Measurements from ENCODE around the gene SLC16A13. TPM values are rescaled to one million over a fixed set of nuclear protein-coding genes. Genes with fewer than 3 reads are reported as not detected.
A peak's percentile ranks its signal among the peaks of the same experiment; 100 is the strongest.

SLC16A13 gene
- total RNA-seq, 1 experiment from 2014 or later: 0.47 TPM

- H3K27me3 ChIP-seq: no peaks in the 10 kb centered on the region
- no peak overlapping the region for H3K27ac ChIP-seq
- no peaks in the 10 kb centered on the region for H3K4me1 ChIP-seq
- H3K36me3 ChIP-seq: no peaks in the 10 kb centered on the region; the same call in 1 of the 2 replicates
- H3K4me3 ChIP-seq: no peak overlapping the region
- no peaks in the 10 kb centered on the region for H3K9me3 ChIP-seq (replicated peaks)
- DNase-seq: peak; percentile 29 to 80
These were observed 31.2 kb upstream of the SLC16A13 start for GRCh38 chr17:7004398-7005253.

- Histone ChIP-seq H3K4me3 (no peak overlapping the region), H3K4me1 (no peaks in the 10 kb centered on the region), H3K27ac (no peak overlapping the region), H3K36me3 (no peaks in the 10 kb centered on the region; the same call in 1 of the 2 replicates), H3K27me3 (no peaks in the 10 kb centered on the region), H3K9me3 (replicated peaks) (no peaks in the 10 kb centered on the region)
- no peak for DNase-seq
These were observed 30.1 kb upstream of the SLC16A13 start for GRCh38 chr17:7005716-7006115.

DNA sequence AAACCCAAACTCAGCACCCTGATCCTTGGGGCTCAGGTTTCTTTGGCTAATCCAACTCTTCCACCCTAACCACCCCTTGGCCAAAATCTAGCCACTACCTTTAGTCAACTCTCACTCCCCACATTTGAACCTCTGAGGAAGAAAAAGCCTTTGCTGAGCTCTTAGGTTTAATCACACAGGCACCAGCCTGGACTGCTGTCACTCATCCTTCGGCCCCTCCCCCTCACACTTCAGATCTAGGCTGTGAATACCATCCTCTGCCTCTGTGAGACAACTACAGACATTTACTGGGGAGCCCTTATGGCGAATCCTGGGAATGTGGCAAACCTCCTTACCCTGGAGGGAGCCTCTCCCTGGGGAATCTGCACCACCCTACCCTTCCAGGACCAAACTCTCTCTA lies 28.7 kb upstream of the SLC16A13 start:
- no peaks in the 10 kb centered on the region for H3K9me3 ChIP-seq (replicated peaks)
- H3K27me3 ChIP-seq: no peaks in the 10 kb centered on the region
- no peak overlapping the region for H3K4me3 ChIP-seq
- H3K36me3 ChIP-seq: no peaks in the 10 kb centered on the region; the same call in 1 of the 2 replicates
- no peaks in the 10 kb centered on the region for H3K4me1 ChIP-seq
- no peak for DNase-seq
- H3K27ac ChIP-seq: no peak overlapping the region

DNA sequence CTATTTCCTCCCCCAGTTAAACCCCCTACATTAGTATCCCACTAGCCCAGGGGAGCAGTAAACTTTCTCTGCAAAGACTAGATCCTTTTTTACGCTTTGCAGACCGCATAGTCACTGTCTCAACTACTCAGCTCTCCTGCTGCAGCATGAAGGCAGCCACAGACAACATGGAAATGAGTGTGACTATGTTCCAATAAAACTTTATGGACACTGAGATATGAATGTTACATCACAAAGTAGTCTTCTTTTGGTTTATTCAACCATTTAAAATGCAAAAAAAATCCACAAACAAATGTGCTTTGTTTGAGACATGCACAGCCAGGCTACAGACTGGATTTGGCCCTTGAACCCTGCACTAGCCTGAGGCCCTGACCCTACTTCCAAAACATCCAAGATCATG lies 25.3 kb upstream of the SLC16A13 start:
- DNase-seq: no peak
- Histone ChIP-seq H3K9me3 (replicated peaks) (no peaks in the 10 kb centered on the region), H3K4me1 (no peaks in the 10 kb centered on the region), H3K36me3 (no peaks in the 10 kb centered on the region), H3K27me3 (no peaks in the 10 kb centered on the region), H3K4me3 (no peak overlapping the region), H3K27ac (no peak overlapping the region)

DNA sequence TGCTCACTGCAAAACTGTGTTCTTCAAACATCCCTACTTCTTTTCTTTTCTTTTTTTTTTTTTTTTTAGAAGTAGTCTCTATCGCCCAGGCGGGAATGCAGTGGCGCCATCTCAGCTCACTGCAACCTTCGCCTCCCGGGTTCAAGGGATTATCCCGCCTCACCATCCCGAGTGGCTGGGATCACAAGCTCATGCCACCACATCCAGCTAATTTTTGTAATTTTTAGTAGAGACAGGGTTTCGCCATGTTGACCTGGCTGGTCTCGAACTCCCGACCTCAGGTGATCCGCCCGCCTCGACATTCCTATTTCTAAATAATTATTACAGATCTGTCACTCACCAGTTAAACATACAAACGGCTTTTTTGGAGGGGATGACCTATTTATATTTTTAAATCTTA lies 24.4 kb upstream of the SLC16A13 start:
- Histone ChIP-seq H3K36me3 (no peaks in the 10 kb centered on the region), H3K27me3 (no peaks in the 10 kb centered on the region), H3K9me3 (replicated peaks) (no peaks in the 10 kb centered on the region), H3K4me3 (peak overlapping the region; percentile 73), H3K4me1 (no peaks in the 10 kb centered on the region), H3K27ac (no peak overlapping the region)
- DNase-seq: no peak

DNA sequence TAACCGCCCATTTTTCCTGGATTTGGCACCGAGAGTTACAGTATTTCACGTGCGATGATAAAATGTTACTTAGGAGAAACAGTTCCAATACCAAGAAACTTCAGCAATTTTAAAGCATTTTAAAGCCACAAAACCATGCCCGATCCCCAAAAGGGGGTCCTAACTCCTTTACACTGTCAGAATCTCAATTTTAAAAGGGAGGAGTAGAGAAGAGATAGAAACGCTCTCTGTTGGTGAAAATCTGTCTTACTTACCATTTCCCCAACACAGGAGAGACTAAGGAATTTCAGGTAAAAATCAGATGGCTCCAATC lies 23.9 kb upstream of the SLC16A13 start:
- Histone ChIP-seq H3K27ac (peak overlapping the region; percentile 98), H3K4me3 (peak overlapping the region; percentile 73), H3K27me3 (no peaks in the 10 kb centered on the region), H3K36me3 (no peaks in the 10 kb centered on the region), H3K9me3 (replicated peaks) (no peaks in the 10 kb centered on the region), H3K4me1 (no peaks in the 10 kb centered on the region)
- DNase-seq: no peak

DNA sequence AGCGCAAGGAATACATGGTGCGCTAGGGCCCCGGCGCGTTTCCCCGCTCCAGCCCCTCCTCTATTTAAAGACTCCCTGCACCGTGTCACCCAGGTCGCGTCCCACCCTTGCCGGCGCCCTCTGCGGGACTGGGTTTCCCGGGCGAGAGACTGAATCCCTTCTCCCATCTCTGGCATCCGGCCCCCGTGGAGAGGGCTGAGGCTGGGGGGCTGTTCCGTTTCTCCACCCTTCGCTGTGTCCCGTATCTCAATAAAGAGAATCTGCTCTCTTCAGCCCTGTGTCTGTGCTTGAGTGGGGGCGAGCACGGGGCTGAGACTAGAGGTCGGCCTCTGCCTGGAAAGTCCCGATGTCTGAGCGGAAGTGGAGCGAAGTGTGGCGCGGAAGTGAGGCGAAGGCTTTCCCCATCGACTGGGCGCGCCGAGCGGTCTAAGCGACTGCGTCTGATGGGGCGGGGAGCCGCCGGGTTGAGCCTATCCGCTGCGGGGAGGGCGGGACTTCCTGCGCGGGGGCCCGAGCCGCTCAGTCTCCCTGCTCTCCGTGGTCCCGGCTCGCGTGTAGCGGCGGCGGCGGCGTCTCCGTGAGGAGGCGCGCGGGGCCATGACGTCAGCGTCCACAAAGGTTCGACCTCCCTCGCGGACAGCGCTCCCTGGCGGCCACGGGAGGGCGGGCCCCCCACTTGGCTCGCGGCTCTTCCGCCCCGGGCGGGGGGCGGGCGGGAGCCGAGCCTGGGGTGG lies 21.4 kb upstream of the SLC16A13 start:
- no peaks in the 10 kb centered on the region for H3K9me3 ChIP-seq (replicated peaks)
- H3K27me3 ChIP-seq: no peaks in the 10 kb centered on the region
- peak overlapping the region; percentile 73 for H3K4me3 ChIP-seq
- H3K27ac ChIP-seq: peak overlapping the region; percentile 43; the same call in 1 of the 2 replicates
- no peaks in the 10 kb centered on the region for H3K36me3 ChIP-seq
- H3K4me1 ChIP-seq: no peaks in the 10 kb centered on the region
- peak; percentile 92 to 94 for DNase-seq

DNA sequence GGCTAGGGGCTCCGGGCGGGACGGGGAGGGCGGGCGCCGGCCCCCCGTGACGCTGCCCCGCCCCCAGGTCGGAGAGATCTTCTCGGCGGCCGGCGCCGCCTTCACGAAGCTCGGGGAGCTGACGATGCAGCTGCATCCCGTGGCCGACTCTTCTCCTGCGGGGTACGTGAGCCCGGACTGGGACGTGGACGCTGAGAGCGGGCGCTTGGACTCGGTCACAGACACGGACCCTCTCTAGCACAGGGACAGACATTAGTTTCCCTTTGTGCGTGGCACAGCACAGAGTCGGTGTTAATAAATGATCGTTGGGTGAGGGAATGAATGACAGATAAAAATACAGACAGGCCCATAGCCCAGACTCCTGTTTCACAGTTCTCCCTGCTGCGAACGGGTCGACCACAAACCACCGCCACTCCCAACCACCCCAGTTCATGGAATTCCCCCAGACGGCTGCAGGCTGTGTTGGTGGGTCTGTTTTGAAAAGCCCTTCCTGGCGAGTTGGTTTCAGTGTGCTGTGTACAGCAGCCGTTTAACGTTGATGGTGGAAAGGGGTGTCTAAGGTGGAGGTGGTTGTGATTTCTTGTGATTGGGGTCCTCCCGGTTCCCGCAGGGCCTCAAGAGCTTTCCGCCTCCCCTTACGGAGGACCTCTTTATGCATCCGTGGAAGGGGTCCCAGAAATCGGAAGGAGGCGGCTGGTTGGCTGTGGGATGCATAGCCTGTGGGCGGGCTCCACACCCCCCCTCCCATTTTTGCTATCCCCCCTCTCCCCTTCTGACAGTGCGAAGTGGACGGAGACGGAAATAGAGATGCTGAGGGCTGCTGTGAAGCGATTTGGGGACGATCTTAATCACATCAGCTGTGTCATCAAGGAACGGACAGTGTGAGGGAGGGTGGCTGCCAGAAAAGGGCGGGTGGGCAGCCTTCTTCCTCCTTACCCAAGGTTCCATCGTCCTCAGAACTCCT lies 20.5 kb upstream of the SLC16A13 start:
- no peaks in the 10 kb centered on the region for H3K27me3 ChIP-seq
- H3K9me3 ChIP-seq (replicated peaks): no peaks in the 10 kb centered on the region
- no peaks in the 10 kb centered on the region for H3K4me1 ChIP-seq
- peak overlapping the region; percentile 73 for H3K4me3 ChIP-seq
- H3K36me3 ChIP-seq: no peaks in the 10 kb centered on the region
- H3K27ac ChIP-seq: peak overlapping the region; percentile 43
- DNase-seq: peak; percentile 27 to 40

- Histone ChIP-seq H3K4me3 (no peak overlapping the region), H3K27me3 (no peaks in the 10 kb centered on the region), H3K36me3 (no peaks in the 10 kb centered on the region), H3K9me3 (replicated peaks) (no peaks in the 10 kb centered on the region), H3K27ac (no peak overlapping the region), H3K4me1 (no peaks in the 10 kb centered on the region)
- DNase-seq: no peak
These were observed 19.4 kb upstream of the SLC16A13 start for GRCh38 chr17:7016418-7016817.

DNA sequence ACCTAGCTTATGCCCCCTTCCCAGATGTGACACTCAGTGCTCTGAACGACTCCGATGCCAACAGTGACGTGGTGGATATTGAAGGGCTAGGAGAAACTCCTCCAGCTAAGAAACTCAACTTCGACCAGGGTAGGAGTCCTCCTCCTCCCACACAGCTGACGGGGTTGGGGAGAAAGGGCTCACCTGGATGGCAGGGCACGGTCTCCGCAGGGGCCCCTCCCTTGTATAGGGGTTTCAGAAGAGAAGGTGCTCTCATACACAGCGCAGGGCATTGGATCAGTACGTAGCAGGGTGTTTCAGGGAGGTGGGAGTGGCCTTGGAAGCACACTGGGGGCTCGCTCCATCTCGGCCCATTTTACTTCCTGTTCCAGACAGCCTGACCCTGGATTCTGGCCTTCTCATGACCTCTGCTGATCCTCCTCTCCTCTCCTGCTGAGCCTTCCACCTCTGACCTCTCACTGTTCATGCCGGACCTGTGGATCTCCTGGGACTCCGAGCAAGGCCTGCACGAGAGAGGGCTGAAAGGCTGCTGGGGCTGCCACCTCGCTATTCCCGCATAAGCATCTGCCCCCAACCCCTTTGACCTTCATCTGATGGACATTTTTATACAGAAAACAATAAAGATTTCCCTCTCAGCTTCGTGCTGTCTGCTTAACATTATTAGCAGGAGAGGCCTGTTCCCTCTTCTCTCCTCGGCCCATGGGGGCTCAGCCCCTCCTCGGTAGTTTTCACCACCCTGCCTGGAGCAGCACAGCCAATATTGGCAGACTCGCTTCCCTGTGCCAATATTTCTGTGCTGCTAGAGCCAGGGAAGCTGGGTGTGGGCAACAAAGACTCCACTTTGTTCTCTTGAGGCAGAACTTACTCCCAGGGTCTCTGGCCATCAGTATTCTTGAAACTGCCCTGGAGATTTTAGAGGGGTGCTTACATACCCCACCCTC lies 18.7 kb upstream of the SLC16A13 start:
- Histone ChIP-seq H3K4me3 (no peak overlapping the region), H3K9me3 (replicated peaks) (no peaks in the 10 kb centered on the region), H3K27me3 (no peaks in the 10 kb centered on the region), H3K36me3 (no peaks in the 10 kb centered on the region), H3K27ac (no peak overlapping the region), H3K4me1 (no peaks in the 10 kb centered on the region)
- DNase-seq: no peak

DNA sequence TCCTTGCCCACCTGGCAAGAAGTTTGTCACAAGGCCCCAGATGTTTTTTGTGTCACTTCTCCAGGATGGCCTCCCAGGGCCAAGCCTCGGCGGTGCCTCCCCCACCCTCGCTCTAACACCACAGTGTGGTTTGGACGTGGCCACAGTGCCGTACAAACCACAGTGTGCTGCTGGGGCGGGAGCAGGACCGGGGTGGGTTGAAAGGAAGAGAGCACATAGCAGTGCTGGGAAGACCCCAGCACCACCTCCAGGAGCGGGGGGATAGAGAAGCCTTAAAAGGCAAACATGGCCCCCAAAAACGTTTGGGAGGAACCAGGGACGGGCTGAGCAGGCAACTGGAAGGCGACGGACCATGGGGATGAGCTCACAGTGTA lies 18.0 kb upstream of the SLC16A13 start:
- H3K4me3 ChIP-seq: no peak overlapping the region
- no peak overlapping the region for H3K27ac ChIP-seq
- no peaks in the 10 kb centered on the region for H3K27me3 ChIP-seq
- H3K36me3 ChIP-seq: no peaks in the 10 kb centered on the region
- H3K9me3 ChIP-seq (replicated peaks): no peaks in the 10 kb centered on the region
- H3K4me1 ChIP-seq: no peaks in the 10 kb centered on the region
- no peak for DNase-seq

DNA sequence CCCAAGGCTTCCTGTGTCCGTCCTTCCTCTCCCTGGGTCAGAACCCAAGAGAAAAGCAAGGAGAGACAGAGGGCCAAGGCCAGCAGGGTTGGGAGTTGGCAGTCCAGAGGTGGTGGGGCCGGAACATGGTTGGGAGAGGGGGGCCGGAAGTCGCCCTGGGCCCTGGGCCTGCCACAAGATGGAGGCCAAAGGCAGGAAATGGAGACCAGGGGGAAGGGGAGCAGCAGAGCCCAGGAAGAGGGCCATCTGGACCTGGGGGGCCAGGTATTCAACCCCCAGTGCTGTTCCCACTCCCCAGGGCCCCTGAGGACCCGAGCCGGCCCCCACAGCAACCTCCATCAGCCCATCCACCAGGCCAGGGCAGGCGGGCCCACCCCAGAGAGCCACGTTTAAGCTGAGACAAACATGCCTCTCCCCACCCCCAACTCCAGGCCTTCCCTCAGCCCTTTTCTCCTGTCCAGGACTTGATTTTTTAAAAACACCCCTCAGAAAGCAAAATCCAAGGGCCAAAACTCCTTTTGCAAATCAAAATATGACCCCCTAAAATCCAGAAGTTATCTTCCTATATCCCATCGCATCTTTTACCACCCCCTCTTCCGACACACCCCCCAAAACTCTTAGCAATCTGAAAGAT lies 17.4 kb upstream of the SLC16A13 start:
- Histone ChIP-seq H3K9me3 (replicated peaks) (no peaks in the 10 kb centered on the region), H3K27me3 (no peaks in the 10 kb centered on the region), H3K36me3 (no peaks in the 10 kb centered on the region), H3K4me1 (no peaks in the 10 kb centered on the region), H3K27ac (no peak overlapping the region), H3K4me3 (no peak overlapping the region)
- DNase-seq: no peak

DNA sequence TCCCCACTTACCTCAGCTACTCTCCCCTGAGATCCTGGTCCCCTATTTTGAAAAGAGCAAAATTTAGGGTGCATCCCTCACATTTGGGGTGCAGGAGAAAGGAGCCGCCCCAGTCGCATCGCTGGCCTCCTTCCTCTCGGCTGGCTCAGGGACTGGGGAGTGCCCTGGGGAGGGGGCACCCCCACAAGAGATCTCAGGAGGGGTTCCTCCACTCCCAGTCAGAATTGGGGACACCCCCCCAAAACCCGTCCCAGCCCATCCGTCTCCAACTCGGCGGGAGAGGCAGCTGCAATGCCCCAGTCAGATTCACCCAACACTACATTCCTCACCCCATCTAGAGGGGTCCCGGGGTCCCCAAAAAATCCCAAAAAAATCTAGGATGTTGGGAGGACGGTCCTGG lies 16.4 kb upstream of the SLC16A13 start:
- H3K4me3 ChIP-seq: peak overlapping the region; percentile 58
- peak overlapping the region; percentile 47 for H3K27ac ChIP-seq
- DNase-seq: no peak
- H3K4me1 ChIP-seq: no peaks in the 10 kb centered on the region
- H3K9me3 ChIP-seq (replicated peaks): no peaks in the 10 kb centered on the region
- no peaks in the 10 kb centered on the region for H3K36me3 ChIP-seq
- H3K27me3 ChIP-seq: no peaks in the 10 kb centered on the region

Data from SJCRH30 (cell line).